ENCODE data around the gene SLC5A2.

Gene SLC5A2

DNA sequence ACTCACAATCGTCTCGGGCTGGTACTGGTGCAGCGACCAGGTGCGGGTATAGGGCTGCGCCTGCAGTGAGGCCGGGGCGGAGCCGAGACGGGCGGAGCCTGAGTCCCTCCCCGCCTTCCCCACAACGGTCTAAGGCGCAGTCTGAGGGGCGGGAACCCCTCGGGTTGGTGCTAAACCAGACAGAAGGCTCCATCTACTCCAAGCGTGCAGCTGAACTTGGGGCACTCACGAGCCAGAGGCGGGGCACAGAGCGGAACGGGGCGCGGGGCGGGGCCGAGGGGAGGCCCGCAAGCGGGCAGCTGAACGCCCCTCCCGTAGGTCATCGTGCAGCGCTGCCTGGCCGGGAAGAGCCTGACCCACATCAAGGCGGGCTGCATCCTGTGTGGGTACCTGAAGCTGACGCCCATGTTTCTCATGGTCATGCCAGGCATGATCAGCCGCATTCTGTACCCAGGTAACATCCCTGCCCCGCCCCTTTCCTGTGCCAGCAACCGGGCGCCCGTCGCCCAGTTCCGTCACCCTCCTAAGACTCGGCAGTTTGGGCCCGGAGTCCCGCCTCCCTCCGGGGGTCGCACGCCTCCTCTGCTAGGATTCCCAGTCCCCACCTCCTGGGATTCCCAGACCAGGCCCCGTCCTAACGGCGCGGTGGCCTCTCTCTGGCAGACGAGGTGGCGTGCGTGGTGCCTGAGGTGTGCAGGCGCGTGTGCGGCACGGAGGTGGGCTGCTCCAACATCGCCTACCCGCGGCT lies 5.0 kb downstream of the SLC5A2 start:
- no peak for TF ChIP-seq CTCF (IDR thresholded peaks at IDR 0.05; ENCODE audit: control insufficient read depth, extremely low read depth, insufficient read depth)
- H3K4me3 ChIP-seq (ENCODE audit: low read depth, low read length), result peak overlapping the region; percentile 49
- DNase-seq (ENCODE audit: low read depth), result no peak

- H3K4me3 ChIP-seq (ENCODE audit: low read depth, low read length), result peak overlapping the region; percentile 49
- no peak for DNase-seq (ENCODE audit: low read depth)
- TF ChIP-seq CTCF (IDR thresholded peaks at IDR 0.05; ENCODE audit: control insufficient read depth, extremely low read depth, insufficient read depth), result no peak
Measured at GRCh38 chr16:31488468-31489297, 5.8 kb downstream of the SLC5A2 start.

DNA sequence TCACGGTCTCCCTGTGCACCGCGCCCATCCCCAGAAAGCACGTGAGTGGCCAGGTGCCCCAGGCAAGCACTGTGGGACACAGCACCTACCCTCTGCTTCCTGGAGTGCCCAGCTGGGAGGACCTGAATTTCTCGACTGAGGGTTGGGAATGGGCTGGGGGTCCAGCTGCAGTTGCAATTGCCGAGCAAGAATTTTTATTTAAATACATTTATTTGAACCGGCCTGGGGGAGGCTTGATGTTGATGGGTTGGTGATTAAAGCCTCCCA lies 6.3 kb downstream of the SLC5A2 start:
- no peak for TF ChIP-seq CTCF (IDR thresholded peaks at IDR 0.05; ENCODE audit: control insufficient read depth, extremely low read depth, insufficient read depth)
- DNase-seq (ENCODE audit: low read depth), result no peak
- H3K4me3 ChIP-seq (ENCODE audit: low read depth, low read length), result no peak overlapping the region

DNA sequence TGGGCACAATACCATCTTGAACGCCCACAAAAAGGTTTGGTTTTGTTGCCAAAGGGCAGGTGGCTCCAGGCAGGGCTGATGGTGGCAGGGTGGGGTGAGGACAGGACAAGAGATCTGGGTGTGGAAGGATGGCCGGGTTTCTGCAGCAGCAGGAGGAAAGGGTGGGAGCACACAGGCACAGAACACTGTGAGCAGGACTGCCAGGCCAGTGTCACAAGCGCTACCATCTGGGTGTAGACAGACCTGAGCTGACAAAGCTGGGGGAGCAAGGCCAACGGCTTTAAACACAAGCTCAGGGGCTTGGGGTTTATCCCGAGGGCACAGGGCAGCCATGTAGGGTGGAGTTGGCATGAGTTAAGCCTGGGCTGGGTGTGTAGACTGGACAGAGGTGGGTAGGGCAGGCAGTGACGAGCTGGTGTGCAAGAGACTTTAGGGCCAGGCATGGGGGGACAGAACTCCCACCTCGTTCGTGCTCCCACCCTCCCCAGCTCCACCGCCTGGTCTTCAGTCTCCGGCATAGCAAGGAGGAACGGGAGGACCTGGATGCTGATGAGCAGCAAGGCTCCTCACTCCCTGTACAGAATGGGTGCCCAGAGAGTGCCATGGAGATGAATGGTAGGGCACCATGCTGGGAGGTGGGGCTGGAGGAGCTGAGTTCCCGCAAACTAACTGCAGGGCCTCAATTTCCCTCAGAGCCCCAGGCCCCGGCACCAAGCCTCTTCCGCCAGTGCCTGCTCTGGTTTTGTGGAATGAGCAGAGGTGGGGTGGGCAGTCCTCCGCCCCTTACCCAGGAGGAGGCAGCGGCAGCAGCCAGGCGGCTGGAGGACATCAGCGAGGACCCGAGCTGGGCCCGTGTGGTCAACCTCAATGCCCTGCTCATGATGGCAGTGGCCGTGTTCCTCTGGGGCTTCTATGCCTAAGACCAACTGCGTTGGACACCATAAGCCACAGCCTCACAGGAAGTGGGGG lies 7.0 kb downstream of the SLC5A2 start:
- DNase-seq (ENCODE audit: low read depth), result no peak
- H3K4me3 ChIP-seq (ENCODE audit: low read depth, low read length), result no peak overlapping the region
- no peak for TF ChIP-seq CTCF (IDR thresholded peaks at IDR 0.05; ENCODE audit: control insufficient read depth, extremely low read depth, insufficient read depth)

GRCh38 chr16:31491778-31492418 lies 9.0 kb downstream of the SLC5A2 start:
- no peak for DNase-seq (ENCODE audit: low read depth)
- no peak for TF ChIP-seq CTCF (IDR thresholded peaks at IDR 0.05; ENCODE audit: control insufficient read depth, extremely low read depth, insufficient read depth)
- H3K4me3 ChIP-seq (ENCODE audit: low read depth, low read length), result no peak overlapping the region

- no peak for TF ChIP-seq CTCF (IDR thresholded peaks at IDR 0.05; ENCODE audit: control insufficient read depth, extremely low read depth, insufficient read depth)
- H3K4me3 ChIP-seq (ENCODE audit: low read depth, low read length), result no peak overlapping the region
- DNase-seq (ENCODE audit: low read depth), result no peak
Measured at GRCh38 chr16:31493506-31494125, 10.7 kb downstream of the SLC5A2 start.

All from LNCaP clone FGC (cell line).